K562 treated with DMSO at 1 percent for 12 hours (cell line): ENCODE data around the gene GOSR1. TPM values are rescaled to one million over a fixed set of nuclear protein-coding genes. Genes with fewer than 3 reads are reported as not detected.

Experiments used
- total RNA-seq: library from RNA; unstranded; fragments of 300-600 nt; gene quantifications from 2 replicates; pipeline ENCODE4 v1.2.3, GENCODE V29; 2022; ENCODE audit not compliant: insufficient read depth

Gene GOSR1
- 5.4 and 23.5 TPM in 2 replicates for total RNA-seq

GRCh38 chr17:30477083-30477773 lies at the start of gene GOSR1:
GOSR1 (plus strand) TSS chr17:30477408; CDS start chr17:30477434, 26 bp downstream.

Other genes with a start within 250 kb of the GOSR1 start
- 0.77 TPM in 1 of 2 replicates, not detected in the other for gene SLC6A4, start 241.7 kb upstream of the GOSR1 start, total RNA-seq
- gene BLMH, start 185.5 kb upstream of the GOSR1 start, total RNA-seq: 40.9 and 68.1 TPM in 2 replicates
- gene TMIGD1, start 143.4 kb upstream of the GOSR1 start, total RNA-seq: not detected in 2 replicates
- gene CPD, start 98.5 kb upstream of the GOSR1 start, total RNA-seq: 6.2 and 35.6 TPM in 2 replicates